HG02678 (cell line): ENCODE results near the gene PIAS4.

Experiments
- ATAC-seq: cut with Tn5 transposase; IDR thresholded peaks from one replicate; pipeline ENCODE4 v1.9.1; 2021; ENCODE audit warnings: mild to moderate bottlenecking, moderate library complexity; ENCODE audit not compliant: unreplicated experiment

PIAS4 gene

DNA sequence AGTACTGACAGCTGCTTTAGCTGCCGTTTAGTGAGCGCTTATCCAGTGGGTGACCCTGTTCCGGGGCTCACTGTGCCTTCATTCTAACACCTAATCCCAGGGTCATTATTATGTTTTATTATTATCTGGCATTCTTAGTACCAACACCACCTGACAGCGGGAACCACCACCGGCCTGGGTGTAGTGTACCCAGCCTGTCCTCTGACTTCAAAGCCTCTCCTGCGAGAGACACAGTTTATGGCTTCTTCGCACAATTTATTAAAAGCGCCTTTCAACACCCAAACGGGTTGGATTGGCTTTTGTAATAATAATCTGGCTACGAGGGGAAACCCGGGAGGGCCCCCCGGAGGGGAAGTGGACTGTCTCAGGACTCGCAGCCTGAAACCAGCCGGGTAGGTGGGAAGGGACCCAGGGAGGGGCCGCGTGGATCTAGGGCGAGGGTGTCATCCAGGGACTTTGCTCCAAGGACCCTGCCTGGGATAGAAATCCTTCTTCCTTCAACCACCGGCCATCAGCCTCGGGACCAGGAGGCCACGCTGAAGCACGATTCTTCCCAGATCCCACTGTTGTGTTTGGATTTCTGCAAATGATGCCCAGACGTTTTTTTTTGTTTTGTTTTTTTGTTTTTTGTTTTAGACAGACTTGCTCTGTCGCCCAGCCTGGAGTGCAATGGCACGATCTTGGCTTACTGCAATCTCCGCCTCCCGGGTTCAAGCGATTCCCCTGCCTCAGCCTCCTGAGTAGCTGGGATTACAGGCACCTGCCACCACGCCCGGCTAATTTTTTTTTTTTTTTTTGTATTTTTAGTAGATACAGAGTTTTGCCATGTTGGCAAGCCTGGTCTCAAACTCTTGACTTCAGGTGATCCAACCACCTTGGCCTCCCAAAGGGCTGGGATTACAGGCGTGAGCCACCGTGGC lies 60.8 kb downstream of the PIAS4 start:
- no peak for ATAC-seq

DNA sequence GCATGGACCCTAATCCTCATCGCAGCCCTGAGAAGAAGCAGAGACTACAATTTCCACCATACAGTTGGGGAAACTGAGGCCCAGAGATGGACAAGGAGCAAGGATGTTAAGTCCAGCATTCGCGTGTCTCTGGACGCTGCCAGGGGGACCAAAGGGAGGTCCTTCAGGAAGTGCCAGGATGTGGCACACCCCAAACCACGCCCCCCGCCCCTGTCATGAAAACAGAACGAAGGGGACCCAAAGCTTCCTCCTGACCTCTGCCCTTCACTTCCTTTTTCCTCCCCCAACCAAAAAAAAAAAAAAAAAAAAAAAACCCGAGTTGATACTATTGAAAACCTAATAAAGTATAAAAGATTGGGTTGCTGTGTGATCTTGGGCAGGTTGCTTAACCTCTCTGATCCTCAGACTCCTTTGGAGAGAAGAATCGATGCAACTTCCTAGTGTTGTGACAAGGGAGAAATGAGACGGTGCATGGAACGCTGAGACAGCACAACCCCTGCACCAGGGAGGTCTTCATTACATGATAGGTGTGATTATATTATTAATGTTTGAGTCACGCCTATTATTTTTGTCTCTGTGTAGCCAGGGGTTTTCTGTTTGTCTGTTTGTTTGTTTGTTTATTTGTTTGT lies 61.9 kb downstream of the PIAS4 start:
- ATAC-seq, result no peak

DNA sequence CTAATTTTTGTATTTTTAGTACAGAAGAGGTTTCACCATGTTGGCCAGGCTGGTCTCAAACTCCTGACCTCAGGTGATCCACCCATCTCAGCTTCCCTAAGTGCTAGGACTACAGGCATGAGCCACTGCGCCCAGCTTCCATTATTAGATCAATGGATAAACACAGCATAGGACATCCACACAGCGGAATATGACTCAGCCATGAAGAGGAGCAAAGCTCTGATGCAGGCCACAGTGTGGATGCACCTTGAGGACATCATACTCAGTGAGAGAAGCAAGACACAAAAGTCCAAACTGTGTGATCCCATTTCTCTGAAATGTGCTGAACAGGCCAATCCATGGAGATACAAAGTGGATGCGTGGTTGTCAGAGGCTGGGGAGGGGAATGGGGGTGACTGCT lies 64.1 kb downstream of the PIAS4 start:
- no peak for ATAC-seq

DNA sequence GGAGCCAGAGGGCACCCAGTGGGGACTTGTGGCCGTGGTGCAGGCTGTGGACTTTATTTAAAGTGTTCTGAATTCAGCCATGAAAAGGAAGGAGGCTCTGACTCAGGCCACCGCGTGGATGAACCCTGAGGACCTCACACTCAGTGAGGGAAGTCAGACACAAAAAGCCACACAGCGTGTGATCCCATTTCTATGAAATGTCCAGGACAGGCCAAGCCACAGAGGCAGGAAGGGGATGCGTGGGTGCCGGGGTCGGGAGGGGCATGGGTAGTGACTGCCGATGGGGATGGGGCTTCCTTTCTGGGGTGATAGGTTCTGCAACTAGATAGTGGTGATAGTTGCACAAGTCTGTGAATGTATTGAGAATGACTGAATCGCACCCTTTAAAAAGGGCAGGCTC lies 67.8 kb downstream of the PIAS4 start:
- no peak for ATAC-seq

DNA sequence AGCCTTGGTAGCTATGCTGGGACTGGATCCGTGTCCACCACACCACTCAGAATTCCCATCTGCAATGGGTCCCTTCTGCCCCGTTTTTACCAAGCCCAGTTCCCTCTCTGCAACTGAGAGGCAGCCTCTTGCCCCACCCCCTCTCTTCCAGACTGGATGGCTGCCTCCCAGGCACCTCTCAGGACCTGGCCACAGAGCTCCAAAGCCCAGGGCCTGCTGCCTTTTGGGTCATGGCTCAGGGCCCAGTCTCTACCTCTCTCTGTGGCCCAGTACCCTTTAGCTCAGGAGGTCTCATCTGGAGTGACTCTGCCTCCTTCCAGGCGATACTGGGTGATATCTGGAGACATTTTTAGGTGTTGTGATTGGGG lies 69.5 kb downstream of the PIAS4 start:
- no peak for ATAC-seq

DNA sequence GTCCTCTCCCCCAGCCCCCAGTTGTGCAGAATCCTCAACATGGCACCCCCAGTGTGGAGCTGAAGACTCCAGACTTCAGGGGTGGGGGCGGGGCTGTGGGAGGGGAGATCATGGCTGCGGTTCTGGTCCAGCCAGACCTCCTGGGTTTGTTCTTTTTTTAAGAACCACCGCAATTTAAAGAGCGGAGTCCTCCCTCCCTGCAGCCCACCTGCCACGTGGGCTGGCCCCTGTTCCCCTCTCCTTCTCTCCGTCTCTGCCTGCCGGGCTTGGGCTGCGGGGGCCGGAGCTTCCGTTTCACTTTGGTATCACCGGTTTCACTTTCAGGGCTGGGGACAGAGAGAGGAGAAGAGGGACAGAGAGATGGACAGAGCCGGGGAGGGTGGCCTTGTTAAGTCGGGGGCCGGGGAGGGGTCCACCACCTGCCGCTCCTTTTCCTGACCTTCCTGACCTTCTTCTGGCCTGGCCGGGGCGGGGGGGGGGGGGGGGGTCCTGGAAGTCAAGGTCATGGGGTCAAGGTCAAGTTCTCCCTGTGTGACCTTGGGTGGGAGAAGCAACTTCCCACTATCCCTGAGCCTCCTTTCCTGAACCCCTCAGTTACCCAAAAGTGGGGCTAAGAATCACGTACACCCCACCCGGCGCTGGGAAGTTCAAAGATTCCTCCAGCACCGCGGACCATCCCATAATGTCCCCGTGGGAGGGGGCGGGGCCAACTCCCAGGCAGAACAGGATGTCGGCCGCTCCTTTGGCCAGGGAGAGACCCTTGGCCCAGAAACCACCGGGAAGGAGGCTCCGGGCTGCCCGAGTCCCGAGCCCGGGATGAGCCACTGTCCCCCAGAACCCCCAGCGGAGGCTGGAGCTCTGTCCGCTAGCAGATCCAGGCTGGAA lies 70.5 kb downstream of the PIAS4 start:
- ATAC-seq, result no peak

DNA sequence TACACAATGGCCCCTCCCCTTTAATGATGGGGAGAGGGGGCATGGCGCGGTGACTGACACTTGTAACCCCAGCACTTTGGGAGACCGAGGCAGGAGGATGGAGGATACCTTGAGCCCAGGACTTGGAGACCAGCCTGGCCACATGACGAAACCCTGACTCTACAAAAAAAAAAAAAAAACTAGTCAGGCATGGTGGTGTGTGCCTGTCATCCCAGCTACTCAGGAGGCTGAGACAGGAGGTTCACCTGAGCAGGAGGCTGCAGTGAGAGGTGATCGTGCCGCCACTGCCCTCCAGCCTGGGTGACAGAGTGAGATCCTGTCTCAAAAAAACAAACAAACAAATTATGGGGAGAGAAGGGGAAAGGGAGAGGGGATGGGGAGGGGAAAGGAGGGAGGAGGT lies 72.9 kb downstream of the PIAS4 start:
- no peak for ATAC-seq

DNA sequence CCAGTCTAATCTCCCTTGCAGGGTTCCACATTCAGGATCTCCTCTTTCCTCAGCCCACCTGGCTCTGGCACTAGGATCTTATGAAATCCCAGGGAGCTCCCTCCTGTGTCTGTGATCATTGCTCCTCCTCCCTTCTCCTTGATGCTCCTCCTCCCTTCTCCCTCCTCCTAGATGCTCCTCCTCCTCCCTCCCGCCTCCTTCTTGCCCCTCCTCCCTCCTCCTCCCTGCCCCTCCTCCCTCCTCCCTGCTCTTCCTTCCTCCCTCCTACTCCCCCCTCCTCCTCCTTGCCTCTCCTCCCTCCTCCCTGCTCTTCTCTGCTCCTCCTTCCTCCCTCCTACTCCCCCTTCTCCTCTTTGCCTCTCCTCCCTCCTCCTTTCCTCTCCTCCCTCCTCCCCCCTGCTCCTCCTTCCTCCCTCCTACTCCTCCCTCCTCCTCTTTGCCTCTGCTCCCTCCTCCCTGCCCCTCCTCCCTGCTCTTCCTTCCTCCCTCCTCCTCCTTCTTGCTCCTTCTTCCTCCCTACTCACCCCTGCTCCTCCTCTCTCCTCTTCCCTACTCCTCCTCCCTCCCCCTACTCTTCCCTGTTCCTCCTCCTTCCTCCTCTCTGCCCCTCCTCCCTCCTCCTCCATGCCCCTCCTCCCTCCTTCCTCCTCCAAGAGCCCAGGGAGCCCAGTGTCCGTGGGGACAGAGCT lies 74.0 kb downstream of the PIAS4 start:
- no peak for ATAC-seq

DNA sequence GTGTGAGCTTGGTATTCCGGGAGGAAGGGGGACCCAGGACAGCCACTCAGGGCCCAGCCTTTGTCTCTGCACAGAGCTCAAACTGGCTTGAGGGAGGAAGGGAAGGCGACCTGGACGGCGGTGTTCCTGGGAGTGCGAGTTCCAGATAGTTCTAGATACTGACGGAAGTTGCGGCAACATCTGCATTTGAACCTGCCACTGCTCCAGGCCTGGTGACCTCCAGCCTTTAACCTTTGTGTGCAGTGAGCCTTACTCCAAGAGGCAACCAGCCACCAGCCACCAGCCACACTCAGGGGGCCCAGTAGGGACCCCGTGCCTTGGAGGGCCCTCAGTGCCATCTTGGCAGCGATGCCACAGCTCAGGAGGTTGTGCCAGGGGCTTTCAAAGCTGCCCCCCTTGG lies 74.6 kb downstream of the PIAS4 start:
- no peak for ATAC-seq

DNA sequence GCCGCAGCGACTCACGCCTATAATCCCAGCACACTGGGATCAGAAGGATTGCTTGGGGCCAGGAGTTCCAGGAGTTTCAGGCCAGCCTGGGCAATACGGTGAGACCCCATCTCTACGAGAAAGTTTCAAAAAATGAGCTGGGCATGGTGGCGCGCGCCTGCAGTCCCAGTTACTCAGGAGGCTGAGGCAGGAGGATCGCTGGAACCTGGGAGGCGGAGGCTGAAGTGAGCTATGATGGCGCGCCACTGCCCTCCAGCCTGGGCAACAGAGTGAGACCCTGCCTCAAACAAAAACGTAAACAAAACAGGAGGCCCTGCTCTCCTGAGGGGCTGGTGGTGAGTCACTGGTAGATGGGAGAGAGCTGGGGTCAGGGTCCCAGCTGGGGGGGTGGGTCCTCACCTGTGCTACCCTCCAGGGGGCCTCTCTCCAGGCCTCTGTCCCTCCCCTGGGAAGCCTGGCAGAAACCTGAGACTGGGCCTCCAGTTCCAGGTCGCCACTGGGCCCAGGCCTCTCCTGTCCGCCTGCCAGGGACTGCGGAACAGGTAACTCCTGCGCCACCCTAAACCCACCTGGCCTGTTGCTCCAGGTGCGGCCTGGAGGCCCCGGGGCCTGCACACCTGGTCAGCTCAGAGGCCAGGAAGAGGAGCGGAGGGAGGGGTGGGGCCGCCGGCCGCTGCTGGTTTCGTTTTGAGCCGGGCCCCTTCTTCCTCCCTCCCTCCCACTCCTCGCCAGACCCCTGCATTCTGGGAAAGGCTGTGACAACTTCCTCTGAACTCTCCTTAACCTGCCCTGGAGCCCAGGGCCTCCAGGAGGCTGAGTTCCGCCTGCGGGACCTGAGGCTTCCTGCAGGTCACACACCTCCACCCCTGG lies 76.4 kb downstream of the PIAS4 start:
- ATAC-seq, result no peak

DNA sequence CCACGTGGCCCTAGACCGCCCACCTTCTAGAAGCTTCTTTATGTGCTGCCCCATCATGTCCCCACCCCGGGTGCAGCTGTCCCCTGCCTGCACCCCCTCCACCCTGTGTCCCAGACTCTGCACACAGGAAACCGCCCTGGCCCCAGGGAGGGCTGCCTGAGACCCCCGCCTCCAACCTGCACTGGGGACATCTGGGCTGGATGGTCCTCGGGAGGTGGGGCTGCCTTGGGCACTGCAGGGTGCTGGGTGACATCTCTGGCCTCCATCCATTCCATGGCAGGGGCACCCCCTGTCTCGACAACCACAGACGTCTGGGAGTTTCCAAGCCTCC lies 77.0 kb downstream of the PIAS4 start:
- no peak for ATAC-seq

DNA sequence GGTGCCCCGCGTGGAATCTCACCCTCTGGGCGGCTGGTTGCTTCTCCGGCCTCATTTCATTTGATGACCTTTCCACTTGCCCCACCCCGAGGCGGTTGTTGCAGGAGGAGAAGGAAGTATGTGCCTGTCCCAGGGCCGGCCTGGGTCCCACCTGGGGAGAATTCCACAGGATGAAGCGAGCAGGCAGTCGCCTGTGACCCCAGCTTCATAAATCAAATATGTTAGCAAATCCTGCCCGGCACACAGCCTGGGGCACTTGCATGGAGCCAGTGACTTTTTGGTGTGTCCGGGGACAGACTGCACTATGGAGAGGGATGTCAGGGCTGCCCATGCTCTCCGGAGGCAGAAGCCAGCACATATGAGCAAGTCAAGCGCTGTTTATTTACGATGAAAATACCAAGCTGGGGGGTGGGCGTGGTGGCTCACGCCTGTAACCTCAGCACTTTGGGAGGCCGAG lies 78.9 kb downstream of the PIAS4 start:
- ATAC-seq, result no peak

DNA sequence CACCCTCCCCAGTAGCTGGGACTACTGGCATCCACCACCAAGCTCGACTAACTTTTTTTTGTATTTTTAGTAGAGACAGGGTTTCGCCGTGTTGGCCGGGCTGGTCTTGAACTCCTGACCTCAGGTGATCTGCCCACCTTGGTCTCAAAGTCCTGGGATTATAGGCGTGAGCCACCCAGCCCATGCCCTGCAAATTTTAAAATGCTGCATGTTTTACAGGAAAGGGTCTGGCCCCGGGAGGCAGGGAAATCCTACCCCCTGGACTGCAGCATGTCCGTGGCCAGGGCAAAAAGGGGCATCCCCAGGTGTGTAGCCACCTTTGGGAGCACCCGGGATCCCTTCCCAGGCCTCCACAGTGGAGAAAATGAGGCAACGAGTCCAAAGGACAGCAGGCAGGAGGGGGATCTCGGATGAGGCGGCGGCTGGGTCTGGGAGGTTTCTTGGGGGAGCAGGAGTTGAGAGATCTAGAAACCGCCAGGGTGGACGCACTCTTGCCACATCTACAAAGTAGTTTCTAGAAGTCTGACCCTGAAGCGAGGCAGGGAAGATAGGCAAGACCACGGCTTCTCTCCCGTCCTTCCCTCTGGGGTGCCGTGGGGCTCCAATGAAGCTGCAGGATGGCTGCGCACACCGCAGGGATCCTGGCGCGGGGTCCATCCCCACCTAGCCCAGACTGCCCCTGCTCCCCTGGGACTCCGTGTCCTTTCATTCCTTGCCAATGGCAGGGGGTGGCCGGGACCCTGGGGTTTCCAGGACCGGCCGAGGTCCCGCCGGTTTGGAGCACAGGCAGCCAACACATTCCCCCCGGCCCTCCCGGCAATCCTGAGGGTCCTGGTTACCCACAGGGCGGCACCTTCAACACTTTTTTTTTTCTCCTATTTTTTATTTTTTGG lies 80.5 kb downstream of the PIAS4 start:
- ATAC-seq, result no peak

DNA sequence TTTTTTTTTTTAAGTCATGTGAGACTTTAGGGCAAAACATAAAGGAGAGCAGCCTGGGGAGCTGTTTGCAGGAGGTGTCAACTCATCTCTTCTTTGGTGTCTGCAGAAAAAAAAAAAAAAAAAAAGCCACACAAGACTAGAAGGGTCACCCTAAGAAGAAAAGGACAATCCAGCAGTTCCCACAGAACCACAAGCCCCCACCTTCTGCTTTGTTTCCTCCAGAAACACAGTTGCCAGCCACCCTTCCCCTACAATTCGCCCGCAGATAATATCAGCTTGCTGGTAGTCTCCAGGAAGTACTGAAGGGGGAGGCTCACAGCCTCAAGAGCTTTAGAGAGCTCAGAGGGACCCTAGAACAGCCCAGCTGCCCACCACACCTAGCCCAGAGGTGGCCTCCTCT lies 81.4 kb downstream of the PIAS4 start:
- peak; percentile 29 for ATAC-seq
